ENCODE measurements around the gene MRC2.

GRCh38 chr17:62591333-62591732 lies 36.1 kb upstream of the MRC2 start:
- TF ChIP-seq CTCF (IDR thresholded peaks at IDR 0.05; ENCODE audit: low read length) (no peak), EZH2 (optimal IDR thresholded peaks at IDR 0.05; ENCODE audit: low read depth, low read length) (no peak), EZH2phosphoT487 (IDR thresholded peaks at IDR 0.05; ENCODE audit: low read length) (no peak)

Measured in MM.1S (cell line).